Subcutaneous adipose tissue (tissue), 4 donors: ENCODE results near the gene EEPD1. TPM values are rescaled to one million over a fixed set of nuclear protein-coding genes. Genes with fewer than 3 reads are reported as not detected.

Experiments
- total RNA-seq, 4 donors: library from RNA; depleted of rRNA; stranded (reverse); fragments of >200 nt; gene quantifications; one replicate each; pipeline ENCODE4 v1.1.0, GENCODE V29; 2016
- TF ChIP-seq, protein P1 (sequence below): fragments of 450-650 bp; IDR thresholded peaks from one replicate; pipeline ENCODE4 v1.5.1; 2016; ENCODE audit warnings: low read depth, mild to moderate bottlenecking, control low read depth, antibody characterized with exemption, moderate library complexity

EEPD1 gene
- total RNA-seq, 4 donors from 2014 or later: 22.2 to 57.3 (median 23.8) TPM

DNA sequence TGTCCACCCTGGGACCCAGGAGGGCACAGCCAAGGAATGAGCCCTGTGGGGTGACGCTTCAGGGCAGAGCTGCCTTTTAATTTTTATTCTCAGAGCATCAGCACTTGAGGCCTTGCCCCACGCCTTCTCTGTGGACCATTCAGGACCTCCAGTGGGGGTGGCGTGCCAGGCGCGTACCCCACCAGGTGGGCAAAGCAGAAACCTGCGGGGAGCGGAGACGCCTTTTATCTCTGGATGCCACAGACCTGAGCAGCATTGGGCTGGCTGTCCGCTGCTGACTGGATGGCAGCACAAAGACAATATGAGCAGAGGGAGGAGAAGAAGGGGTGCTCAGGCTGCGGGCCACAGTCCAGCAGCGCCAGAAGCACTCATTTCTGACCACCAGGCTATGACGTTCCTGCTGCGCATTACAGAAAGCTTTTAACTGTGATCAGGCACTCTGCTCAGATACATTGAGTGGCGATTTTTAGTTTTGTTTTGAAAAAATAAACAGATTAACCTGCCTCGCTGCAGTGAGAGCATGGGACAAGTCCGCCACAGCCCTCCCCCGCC lies 146.2 kb downstream of the EEPD1 start:
- TF ChIP-seq, protein P1, sequence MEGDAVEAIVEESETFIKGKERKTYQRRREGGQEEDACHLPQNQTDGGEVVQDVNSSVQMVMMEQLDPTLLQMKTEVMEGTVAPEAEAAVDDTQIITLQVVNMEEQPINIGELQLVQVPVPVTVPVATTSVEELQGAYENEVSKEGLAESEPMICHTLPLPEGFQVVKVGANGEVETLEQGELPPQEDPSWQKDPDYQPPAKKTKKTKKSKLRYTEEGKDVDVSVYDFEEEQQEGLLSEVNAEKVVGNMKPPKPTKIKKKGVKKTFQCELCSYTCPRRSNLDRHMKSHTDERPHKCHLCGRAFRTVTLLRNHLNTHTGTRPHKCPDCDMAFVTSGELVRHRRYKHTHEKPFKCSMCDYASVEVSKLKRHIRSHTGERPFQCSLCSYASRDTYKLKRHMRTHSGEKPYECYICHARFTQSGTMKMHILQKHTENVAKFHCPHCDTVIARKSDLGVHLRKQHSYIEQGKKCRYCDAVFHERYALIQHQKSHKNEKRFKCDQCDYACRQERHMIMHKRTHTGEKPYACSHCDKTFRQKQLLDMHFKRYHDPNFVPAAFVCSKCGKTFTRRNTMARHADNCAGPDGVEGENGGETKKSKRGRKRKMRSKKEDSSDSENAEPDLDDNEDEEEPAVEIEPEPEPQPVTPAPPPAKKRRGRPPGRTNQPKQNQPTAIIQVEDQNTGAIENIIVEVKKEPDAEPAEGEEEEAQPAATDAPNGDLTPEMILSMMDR: no peak

DNA sequence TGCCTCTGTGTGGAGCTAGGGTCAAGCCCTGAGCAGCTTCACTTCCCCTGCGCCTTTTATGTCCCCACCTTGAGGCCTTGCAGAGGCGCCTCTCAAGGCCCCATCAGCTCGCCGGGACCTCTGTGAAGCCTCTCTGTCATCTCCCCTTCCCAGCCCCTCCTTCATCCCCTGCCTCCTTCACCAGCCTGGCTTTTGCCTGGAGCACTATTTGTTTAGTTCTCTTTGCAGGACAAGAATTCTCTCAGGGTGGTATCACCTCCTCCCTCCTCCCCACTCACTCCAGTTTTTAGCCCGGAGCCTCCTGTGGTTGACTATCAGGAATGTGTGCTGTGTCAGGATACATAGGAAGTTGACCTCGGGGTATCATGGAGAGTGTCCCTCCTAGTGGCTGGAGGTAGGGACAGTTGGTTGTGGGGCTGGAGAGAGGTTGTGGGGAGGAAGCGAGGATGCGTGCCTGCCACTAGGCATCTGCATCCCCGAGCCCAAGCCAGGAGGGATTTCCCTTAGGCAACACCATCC lies 146.8 kb downstream of the EEPD1 start:
- TF ChIP-seq, protein P1: no peak

DNA sequence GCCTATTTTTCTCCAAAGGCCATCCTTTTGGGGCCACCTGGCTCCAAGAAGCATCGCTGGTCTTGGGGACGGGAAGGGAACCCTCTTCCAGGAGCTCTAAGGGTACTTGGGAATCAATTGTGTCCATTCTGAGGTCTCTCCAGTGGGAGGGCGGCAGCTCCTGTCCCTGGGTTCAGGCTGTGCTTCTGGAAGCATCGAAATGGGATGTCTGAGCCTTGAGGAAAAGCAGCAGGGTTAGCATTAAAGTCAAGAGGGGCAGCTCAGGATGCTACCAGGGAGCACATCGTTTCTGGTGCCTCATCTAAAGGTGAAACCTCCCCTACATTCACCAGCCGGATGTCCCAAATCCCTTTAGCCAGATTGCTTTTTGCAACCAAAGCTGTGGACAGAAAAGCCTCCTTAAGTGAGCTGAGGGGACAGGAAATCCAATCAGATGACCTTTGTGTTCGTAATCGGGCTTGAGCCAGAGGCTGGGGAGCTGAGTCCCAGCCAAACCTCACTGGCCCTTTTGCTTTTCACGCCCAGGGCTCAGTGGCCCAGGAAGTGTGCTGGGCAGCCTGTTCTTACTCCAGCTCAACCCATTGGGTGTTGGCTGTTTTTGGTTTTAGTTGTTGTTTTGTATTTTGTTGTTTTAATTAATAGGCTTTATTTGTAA lies 147.8 kb downstream of the EEPD1 start:
- TF ChIP-seq, protein P1: no peak

DNA sequence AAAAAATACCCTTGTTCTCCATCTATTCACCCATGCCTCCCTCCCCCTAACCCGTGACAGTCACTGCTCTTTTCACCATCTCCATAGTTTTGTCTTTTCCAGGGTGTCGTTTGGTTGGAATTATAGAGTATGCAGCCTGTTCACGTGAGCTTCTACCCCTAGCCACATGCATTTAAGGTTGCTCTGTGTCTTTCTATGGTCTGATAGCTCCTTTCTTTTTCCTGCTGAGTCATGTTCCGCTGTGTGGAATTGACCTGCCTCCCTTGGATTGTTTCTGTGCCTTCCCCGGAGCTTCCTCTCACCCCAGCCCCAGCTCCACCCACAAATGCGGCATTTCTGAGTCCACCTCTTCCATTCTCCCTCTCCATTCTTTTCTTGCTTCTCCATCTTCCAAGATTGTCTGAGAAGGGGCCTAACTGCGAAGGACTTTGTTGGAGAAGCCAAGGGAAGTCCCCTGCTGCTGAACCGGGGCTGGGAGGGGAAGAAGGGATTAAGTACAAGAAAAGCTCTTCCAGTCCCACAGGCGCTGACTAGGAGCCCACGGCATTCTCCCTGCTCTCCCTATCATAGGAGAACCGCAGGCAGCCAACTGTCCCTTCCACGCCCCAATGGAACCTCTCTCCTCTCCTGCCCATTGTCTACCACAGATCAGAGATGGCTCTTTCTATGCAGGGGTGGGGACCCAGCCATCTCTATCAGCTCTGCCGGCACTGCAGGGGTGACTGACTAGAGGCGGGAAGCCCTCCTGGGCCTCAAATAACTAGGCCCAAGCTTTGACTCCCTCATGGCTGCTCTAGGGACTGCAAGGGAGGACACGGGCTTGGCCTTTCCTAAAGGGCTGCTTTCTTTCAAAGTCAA lies 149.1 kb downstream of the EEPD1 start:
- TF ChIP-seq, protein P1: no peak

DNA sequence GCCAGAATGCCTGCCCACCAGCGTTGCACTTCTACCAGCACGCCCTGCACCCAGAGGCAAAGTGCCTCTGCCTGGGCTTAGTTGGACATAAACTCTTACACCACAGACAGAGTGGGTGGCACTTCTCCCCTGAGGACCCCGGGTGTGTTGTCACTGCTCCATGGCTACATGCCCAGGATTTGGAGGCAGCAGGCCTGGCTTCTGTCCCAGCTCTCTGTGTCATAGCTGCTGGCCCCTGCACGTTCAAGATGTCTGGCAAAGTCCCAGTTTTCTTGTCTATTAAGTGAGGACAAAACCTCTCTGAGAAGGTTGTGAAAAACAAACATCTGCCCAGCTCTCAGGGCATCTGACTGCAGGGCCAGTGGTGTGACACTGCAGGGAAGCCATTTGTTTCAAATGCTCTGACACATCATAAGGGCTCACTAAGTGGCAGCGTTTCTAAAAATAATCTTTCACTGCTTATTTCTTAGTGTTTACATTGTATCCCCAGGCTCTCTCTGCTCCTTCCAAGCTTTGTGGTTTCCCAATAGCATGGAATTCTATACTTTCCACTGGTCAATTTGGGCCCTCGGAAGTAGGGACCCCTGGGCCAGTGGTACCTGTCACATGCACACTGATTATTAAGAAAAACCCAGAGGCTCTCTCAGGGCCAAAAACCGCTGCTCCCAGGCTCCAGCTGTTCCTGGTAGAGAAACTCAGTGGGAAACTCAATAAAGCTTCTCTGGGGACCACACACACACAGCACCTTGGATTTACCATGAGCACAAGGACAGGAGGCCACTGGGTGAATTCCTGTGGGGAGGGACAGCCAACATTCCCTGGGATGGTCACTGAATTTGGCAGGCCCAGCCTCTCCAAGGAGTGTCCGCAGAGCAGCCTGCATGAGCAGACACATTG lies 150.4 kb downstream of the EEPD1 start:
- TF ChIP-seq, protein P1: no peak

DNA sequence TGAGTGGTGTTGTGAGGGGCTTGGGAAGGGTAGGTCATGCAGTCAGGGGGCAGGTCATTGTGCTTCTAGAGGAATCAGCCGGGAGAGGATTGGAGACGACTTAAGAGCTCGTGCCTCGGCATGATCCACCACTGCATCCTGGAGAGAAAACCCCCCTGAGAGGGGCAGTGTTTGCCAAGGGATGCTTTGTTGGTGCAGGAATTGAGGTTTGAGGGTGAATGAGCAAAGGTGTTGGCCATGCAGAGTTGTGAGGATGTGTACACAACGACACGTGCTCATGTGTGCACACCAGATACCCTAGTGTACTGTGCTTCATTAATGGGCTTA lies 151.0 kb downstream of the EEPD1 start:
- TF ChIP-seq, protein P1: no peak
